EL (cell line): Measurements from ENCODE around the gene SLC6A7.

Experiments
- DNase-seq: peaks from one replicate; pipeline ENCODE4 v3.0.0-alpha.2; 2016

The SLC6A7 gene

DNA sequence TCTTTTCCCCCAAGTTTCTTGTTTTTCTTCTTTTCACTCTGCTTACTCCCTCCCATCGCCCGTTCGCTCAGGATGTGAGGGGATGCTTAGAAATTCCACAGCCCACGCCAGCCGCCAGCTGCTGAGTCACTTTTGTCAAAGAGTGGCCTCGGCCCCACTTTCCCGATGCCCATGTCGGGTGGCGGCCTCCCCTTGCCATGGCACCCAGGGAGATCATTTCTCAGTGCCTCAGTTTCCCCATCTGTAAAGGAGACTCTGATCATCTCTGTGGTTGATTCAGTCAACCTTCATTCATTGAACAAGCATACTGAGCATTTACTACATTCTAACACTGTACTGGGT is 33.9 kb upstream of the SLC6A7 start:
- DNase-seq: no peak

GRCh38 chr5:150156540-150156939 is 33.3 kb upstream of the SLC6A7 start:
- no peak for DNase-seq

- no peak for DNase-seq
Observed at GRCh38 chr5:150157168-150157567, 32.7 kb upstream of the SLC6A7 start.

- DNase-seq: peak; percentile 61
Observed at GRCh38 chr5:150158170-150158949, 31.5 kb upstream of the SLC6A7 start.

DNA sequence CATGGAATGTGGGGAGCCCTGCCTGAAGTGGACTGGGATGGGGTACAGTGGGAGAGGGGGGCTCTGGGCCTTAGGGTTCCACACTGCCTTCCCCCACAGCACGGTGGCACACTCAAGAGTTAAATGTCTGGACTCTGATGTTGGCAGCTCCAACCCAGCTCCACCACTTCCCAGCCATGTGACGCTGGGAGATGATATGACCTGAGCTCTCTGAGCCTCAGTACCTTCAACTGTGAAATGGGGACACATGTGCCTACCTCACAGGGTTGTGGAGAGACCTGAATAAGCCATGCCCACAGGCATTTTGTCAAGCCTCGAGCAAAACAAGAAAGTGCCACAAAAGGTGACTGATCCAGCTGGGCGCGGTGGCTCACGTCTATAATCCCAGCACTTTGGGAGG is 30.8 kb upstream of the SLC6A7 start:
- no peak for DNase-seq

DNA sequence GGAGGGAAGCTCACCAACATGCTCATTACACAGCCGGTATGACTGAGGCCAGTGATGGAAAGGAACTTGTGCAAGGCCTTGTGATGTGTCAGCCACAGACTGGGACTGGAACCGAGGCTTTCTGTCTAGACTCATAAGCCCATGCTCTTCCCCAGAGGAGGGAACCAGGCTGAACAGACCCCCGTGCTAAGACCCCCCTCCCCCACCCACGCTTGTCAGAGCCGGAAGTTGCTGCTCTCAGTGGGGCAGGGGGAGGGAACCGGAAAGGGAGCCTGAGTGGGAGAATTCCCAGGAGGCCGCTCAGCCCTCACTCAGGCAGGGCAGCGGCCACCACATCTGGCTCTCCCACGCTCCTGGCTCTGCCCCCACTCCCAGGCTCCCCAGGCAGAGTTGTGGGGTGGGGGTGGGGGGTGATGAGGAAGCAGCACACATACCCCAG is 30.1 kb upstream of the SLC6A7 start:
- peak; percentile 66 for DNase-seq

- DNase-seq: no peak
Observed at GRCh38 chr5:150160448-150161081, 29.3 kb upstream of the SLC6A7 start.

DNA sequence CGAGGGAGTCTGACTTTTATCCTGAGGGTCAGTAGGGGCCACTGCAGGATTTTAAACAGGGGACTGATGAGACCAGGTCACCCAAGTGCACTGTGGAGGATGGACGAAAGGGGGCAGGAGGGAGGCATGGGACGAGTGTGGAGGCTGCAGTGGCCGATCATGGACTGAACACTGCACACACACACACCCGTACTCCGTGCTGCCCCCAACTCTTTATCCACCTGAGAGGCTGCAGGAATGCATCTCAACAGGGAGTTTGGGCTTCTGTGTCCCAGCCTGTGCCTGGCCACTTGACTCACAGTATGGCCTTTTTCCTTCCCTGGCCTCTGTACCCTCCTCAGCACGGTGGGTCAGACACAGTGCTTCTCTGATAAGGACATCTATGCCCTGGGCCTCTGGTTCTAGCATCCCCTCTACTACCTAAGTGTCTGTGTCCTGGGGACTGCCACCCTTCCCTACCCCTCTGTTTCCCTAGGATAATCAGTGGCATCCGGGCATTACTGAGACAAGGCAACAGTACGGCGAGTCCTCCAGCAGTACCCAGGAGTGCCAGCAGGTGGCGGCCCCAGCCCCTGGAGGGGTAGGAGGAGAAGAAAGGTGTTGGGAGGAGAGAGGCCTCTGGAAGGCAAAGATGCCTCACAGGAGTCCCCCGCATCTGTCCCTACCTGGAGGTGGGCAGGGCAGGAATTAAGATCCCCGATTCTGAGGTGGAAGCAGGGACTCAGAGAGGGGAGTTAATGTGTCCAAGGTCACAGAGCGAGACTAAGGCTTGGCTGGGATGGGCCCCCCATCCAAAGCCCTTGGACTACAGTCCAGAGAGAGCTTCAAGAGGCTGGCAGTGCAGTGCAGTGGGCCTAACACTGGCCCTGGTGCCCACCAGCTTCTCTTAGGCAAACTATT is 28.4 kb upstream of the SLC6A7 start:
- peak; percentile 78 for DNase-seq

DNA sequence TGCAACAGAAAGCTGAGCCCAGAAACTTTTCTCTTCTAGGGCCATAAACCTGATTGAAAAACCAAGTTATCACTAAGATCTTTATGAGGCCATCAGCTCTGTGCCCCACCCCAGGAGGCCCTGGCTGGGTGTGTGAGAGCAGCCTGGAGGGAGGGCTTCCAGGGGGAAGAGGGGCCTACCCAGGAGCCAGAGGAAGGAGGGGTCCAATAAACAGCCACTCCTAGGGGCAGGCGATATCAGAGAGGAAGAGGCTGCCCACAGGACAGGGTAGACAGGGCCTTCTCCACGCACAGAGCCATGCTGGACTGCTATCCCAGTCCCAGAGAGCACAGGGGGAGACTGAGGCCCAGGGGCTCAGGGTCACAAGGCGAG is 27.7 kb upstream of the SLC6A7 start:
- DNase-seq: no peak

- DNase-seq: no peak
Observed at GRCh38 chr5:150163035-150163434, 26.8 kb upstream of the SLC6A7 start.

DNA sequence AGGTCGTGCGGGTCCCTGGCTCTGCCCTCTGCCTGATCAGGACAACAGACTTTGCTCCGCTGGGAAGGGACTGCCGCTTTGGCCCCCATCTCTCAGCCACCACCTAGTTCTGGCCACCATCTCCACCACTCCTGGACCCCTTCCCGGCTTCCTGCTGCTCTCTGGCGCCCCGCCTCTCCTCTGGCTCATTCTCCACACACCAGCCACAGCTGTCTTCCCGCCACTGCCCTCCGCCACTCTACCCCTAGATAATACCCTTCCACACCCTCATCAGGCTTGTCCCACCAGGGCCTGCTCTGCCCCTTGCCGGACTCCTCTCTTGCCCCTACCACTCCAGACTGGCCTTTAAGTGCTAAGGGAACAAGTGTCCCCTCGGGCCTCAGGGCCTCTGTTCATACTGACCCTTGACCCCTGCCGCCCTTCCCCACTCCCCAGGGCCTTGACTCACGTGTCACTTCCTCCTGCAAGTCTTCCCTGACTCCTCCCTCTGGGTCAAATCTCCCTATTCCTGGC is 26.3 kb upstream of the SLC6A7 start:
- DNase-seq: no peak

GRCh38 chr5:150164211-150164980 is 25.5 kb upstream of the SLC6A7 start:
- DNase-seq: no peak

DNA sequence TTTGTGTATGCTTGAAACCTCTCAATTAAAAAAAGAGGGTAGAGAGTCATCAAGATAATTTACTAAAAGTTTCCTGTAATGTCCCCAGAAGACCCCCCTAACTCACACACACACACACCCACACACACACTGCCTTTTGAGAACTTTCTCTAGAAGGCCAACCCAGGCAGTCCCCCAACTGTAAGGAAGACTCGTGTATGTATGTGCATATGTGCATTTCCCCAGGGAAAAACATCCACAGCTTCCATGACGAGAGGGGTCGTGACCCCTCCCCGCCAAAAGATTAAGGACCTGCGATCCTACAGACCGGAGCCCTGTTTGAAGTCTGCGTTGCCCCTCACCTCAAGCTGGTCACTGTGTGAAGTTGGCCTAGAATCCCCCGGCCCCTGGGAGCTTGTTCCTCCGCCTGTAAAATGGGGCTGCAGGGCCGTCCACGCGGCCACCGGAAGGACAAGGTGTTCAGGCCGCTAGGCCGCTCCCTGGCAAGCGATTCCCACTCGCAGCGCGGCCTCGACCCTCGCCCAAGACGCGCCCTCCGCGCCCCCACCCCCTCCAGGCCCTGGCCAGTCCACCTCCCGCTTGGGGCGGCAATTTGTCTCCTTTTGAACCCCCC is 23.7 kb upstream of the SLC6A7 start:
- no peak for DNase-seq

- no peak for DNase-seq
Observed at GRCh38 chr5:150166650-150167511, 23.0 kb upstream of the SLC6A7 start, which contains the start of gene CDX1. Gene CDX1, plus strand, starts transcription at chr5:150166778. Its CDS starts 99 bp downstream, at chr5:150166877.

- no peak for DNase-seq
Observed at GRCh38 chr5:150167512-150167850, 22.4 kb upstream of the SLC6A7 start.

DNA sequence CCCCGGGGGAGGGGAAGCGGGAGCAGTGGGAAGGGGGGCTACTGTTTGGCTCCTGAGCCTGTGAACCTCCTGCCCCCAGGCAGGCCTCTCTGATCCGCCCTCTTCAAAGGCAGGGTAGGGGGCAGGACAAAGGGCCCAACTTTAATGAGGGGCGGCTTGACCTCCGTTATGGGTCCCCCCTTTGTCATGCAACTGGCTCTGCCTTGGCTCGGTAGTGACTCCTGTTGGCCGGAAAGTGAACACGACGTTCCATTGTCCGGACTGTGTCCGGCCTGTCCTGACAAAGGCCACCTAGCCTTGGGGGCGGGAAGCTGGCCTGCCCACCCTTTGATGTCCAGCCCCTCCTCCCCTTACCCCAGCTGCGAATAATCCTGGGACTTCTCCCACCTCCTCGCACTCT is 22.0 kb upstream of the SLC6A7 start:
- no peak for DNase-seq

GRCh38 chr5:150168864-150169263 is 21.0 kb upstream of the SLC6A7 start:
- no peak for DNase-seq

- peak; percentile 39 for DNase-seq
Observed at GRCh38 chr5:150172145-150172544, 17.7 kb upstream of the SLC6A7 start.

DNA sequence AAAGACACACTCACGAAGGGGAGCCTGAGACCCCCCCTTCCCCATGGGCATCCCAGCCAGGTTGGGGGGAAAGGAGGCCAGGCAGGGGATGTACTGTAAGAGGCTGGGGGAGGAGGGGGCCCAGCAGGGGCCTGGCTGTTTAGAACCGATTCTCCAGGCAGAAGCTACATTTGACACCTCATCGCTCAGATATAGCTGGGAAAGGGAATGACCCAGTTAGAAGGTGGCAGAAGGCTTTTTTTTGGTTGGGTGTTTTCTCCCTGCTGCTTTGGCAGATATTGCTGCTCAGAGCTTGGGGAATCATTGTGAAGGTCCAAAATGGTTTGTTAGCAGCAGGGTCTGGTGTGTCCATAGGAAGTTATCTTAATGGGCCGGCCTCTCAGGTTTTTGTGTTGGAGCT is 17.3 kb upstream of the SLC6A7 start:
- no peak for DNase-seq

DNA sequence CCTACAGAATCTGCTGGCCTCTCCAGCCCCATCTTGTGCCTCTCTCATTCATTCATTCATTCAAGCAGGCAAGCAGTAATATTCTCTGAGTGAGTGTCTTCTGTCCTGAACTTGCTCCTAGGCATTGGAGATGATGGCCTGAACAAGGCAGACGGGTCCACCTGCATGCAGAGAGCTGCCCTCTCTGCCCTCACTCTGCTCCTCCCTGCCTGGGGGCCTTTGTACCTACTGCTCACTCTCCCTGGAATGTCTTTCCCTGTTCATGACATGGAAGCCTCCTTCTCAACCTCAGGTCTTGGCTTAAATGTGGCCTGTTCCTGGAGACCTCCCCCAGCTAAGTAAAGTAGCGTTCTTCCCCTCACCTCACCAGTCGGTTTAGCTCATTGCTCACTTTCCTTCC is 16.7 kb upstream of the SLC6A7 start:
- DNase-seq: no peak

- no peak for DNase-seq
Observed at GRCh38 chr5:150174285-150174684, 15.6 kb upstream of the SLC6A7 start.
